Left ventricle myocardium inferior (tissue), 1 donor: ENCODE data around the gene TPH2. TPM values are rescaled to one million over a fixed set of nuclear protein-coding genes. Genes with fewer than 3 reads are reported as not detected.

Experiments
- DNase-seq: peaks from one replicate; pipeline ENCODE4 v3.0.0-alpha.2; 2020
- H3K27ac ChIP-seq: fragments of 200-600 bp; replicated peaks from 2 replicates; pipeline ENCODE4 v1.8.0; 2021
- H3K27me3 ChIP-seq: fragments of 200-600 bp; 2 replicates; pipeline ENCODE4 v1.8.0; 2021; ENCODE audit warnings: low read depth
- H3K36me3 ChIP-seq: fragments of 200-600 bp; 2 replicates; pipeline ENCODE4 v1.8.0; 2021
- H3K4me1 ChIP-seq: fragments of 200-600 bp; 2 replicates; pipeline ENCODE4 v1.8.0; 2021
- H3K4me3 ChIP-seq: fragments of 200-600 bp; 2 replicates; pipeline ENCODE4 v1.8.0; 2021; ENCODE audit warnings: mild to moderate bottlenecking, moderate library complexity
- H3K9me3 ChIP-seq: fragments of 200-600 bp; replicated peaks from 2 replicates; pipeline ENCODE4 v1.8.0; 2021
- CTCF ChIP-seq: fragments of 200-600 bp; IDR thresholded peaks from 2 replicates; pipeline ENCODE4 v1.8.0; 2021; ENCODE audit warnings: antibody characterized with exemption, mild to moderate bottlenecking, borderline replicate concordance
- intact Hi-C: fragments of 100-400 bp; cut with micrococcal nuclease; formaldehyde crosslinking; loops from one replicate; pipeline ENCODE4 v1.11.0; 2022
- total RNA-seq: library from RNA; stranded (reverse); fragmentation: NEBNext Ultra II Directional; extraction: Animal tissue kit (Norgen Biotek cat#: 25700); gene quantifications from one replicate; pipeline ENCODE4 v1.2.1, GENCODE V29; 2021
- donor health status: DM: no; HTN: yes; CAD: no; lungs with severe emphysema.

TPH2 gene
- total RNA-seq, 1 donor from 2014 or later, result not detected

- intact Hi-C loops, result loop anchor here (10.0 kb wide), 1 partner anchor 120 kb away; no protein-coding TSS in a partner anchor
- no peak for DNase-seq
Observed at GRCh38 chr12:71904629-71905028, 34.0 kb upstream of the TPH2 start.

GRCh38 chr12:71935594-71935993 is 3.1 kb upstream of the TPH2 start:
- H3K36me3 ChIP-seq, result no peaks in the 10 kb centered on the region
- TF ChIP-seq CTCF, result no peak

More at GRCh38 chr12:71904629-71905028, 34.0 kb upstream of the TPH2 start:
- H3K4me1 ChIP-seq, result no peaks in the 10 kb centered on the region
- TF ChIP-seq CTCF, result no peak
- peak overlapping the region; percentile 28 for H3K27ac ChIP-seq
- H3K4me3 ChIP-seq, result no peak overlapping the region
- no peaks in the 10 kb centered on the region for H3K27me3 ChIP-seq
- peaks cover 3% of the 10 kb centered on the region for H3K9me3 ChIP-seq
- peaks cover 74% of the 10 kb centered on the region for H3K36me3 ChIP-seq

GRCh38 chr12:71940068-71940467 is 1.4 kb downstream of the TPH2 start:
- DNase-seq, result no peak
- no peaks in the 10 kb centered on the region for H3K36me3 ChIP-seq
- intact Hi-C loops, result no loop called here
- no peak overlapping the region for H3K27ac ChIP-seq
- peaks cover 66% of the 10 kb centered on the region for H3K27me3 ChIP-seq
- no peak for TF ChIP-seq CTCF
- no peaks in the 10 kb centered on the region for H3K9me3 ChIP-seq
- H3K4me3 ChIP-seq, result no peak overlapping the region
- H3K4me1 ChIP-seq, result peaks cover 4% of the 10 kb centered on the region

More at GRCh38 chr12:71935594-71935993, 3.1 kb upstream of the TPH2 start:
- intact Hi-C loops, result no loop called here
- Histone ChIP-seq H3K9me3 (no peaks in the 10 kb centered on the region), H3K4me3 (no peak overlapping the region), H3K27me3 (peaks cover 22% of the 10 kb centered on the region), H3K4me1 (peaks cover 4% of the 10 kb centered on the region), H3K27ac (no peak overlapping the region)
- no peak for DNase-seq

- Histone ChIP-seq H3K27ac (no peak overlapping the region), H3K4me1 (peaks cover 4% of the 10 kb centered on the region), H3K9me3 (no peaks in the 10 kb centered on the region), H3K4me3 (no peak overlapping the region), H3K36me3 (no peaks in the 10 kb centered on the region), H3K27me3 (peaks cover 76% of the 10 kb centered on the region)
- no peak for DNase-seq
- intact Hi-C loops, result no loop called here
- TF ChIP-seq CTCF, result no peak
Observed at GRCh38 chr12:71941174-71941573, 2.5 kb downstream of the TPH2 start.

GRCh38 chr12:71942259-71942658 is 3.6 kb downstream of the TPH2 start:
- TF ChIP-seq CTCF, result no peak
- H3K4me1 ChIP-seq, result peaks cover 4% of the 10 kb centered on the region
- H3K27ac ChIP-seq, result no peak overlapping the region
- H3K4me3 ChIP-seq, result no peak overlapping the region
- H3K9me3 ChIP-seq, result no peaks in the 10 kb centered on the region
- peaks cover 87% of the 10 kb centered on the region for H3K27me3 ChIP-seq
- DNase-seq, result no peak
- intact Hi-C loops, result no loop called here
- H3K36me3 ChIP-seq, result no peaks in the 10 kb centered on the region
